ENCODE results near the gene MGST2. TPM values are rescaled to one million over a fixed set of nuclear protein-coding genes. Genes with fewer than 3 reads are reported as not detected.

MGST2 gene
- total RNA-seq, 6 experiments from 2014 or later = 105 to 125 (median 114) TPM

GRCh38 chr4:139704915-139705485, 39.4 kb downstream of the MGST2 start:
- Histone ChIP-seq H3K4me3 (no peak overlapping the region), H3K27me3 (no peaks in the 10 kb centered on the region), H3K36me3 (peaks cover 0 to 28% (median 5%) of the 10 kb centered on the region in 4 donors), H3K27ac (no peak overlapping the region), H3K4me1 (no peaks in the 10 kb centered on the region), H3K9me3 (no peaks in the 10 kb centered on the region)
- TF ChIP-seq, protein P1, sequence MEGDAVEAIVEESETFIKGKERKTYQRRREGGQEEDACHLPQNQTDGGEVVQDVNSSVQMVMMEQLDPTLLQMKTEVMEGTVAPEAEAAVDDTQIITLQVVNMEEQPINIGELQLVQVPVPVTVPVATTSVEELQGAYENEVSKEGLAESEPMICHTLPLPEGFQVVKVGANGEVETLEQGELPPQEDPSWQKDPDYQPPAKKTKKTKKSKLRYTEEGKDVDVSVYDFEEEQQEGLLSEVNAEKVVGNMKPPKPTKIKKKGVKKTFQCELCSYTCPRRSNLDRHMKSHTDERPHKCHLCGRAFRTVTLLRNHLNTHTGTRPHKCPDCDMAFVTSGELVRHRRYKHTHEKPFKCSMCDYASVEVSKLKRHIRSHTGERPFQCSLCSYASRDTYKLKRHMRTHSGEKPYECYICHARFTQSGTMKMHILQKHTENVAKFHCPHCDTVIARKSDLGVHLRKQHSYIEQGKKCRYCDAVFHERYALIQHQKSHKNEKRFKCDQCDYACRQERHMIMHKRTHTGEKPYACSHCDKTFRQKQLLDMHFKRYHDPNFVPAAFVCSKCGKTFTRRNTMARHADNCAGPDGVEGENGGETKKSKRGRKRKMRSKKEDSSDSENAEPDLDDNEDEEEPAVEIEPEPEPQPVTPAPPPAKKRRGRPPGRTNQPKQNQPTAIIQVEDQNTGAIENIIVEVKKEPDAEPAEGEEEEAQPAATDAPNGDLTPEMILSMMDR (IDR thresholded peaks at IDR 0.05) = peak; percentile 28 to 37 (median 32)
- TF ChIP-seq POLR2A (IDR thresholded peaks at IDR 0.05) = no peak
- intact Hi-C loops (cut with DNase I) = no loop called here
- DNase-seq (no peak), ATAC-seq (peak in 3 of 4 donors; percentile 44 to 73 (median 53))
- WGBS (ENCODE audit: insufficient coverage, low coverage, low lambda C conversion rate, missing lambda C conversion rate) = 94% methylated on average over 4 of the region's 4 CpGs

- Histone ChIP-seq H3K4me3 (no peak overlapping the region), H3K36me3 (peaks cover 0 to 15% (median 1%) of the 10 kb centered on the region in 4 donors), H3K27me3 (no peaks in the 10 kb centered on the region), H3K27ac (no peak overlapping the region), H3K9me3 (no peaks in the 10 kb centered on the region), H3K4me1 (peaks cover 0 to 7% (median 1%) of the 10 kb centered on the region in 4 donors)
- intact Hi-C loops (cut with DNase I) = no loop called here
- ATAC-seq (no peak), DNase-seq (no peak)
- TF ChIP-seq POLR2A (IDR thresholded peaks at IDR 0.05) = no peak
- TF ChIP-seq, protein P1 (IDR thresholded peaks at IDR 0.05) = no peak
- 100% methylated on average over 1 of the region's 1 CpG for WGBS (ENCODE audit: insufficient coverage, low coverage, low lambda C conversion rate, missing lambda C conversion rate)
Observed at GRCh38 chr4:139709660-139710059, 44.0 kb downstream of the MGST2 start.

DNA sequence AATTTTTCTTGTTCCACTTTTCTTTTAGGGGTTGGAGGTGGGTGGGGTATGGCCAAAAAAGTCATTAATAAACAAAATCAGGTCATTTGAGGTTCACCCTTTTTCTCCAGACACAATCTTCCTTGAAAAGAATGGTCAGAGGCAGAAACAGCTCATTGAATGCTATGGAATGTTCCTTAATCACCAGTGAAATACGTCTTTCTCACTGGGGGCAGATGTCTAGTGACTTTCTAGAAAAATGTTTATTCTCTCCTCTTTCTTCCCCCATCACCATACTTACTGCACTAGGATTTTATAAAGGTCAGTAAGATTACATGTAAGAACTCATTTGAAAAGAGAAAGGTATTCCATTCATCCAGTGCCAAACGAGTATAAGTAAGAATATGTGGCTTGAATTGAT, 44.5 kb downstream of the MGST2 start:
- intact Hi-C loops (cut with DNase I) = no loop called here
- no peak for DNase-seq
- H3K27ac ChIP-seq = no peak overlapping the region
- H3K4me1 ChIP-seq = peaks cover 0 to 7% (median 1%) of the 10 kb centered on the region in 4 donors
- ATAC-seq = no peak
- 83% methylated on average over 2 of the region's 2 CpGs for WGBS (ENCODE audit: insufficient coverage, low coverage, low lambda C conversion rate, missing lambda C conversion rate)
- TF ChIP-seq, protein P1 (IDR thresholded peaks at IDR 0.05) = no peak
- no peak for TF ChIP-seq POLR2A (IDR thresholded peaks at IDR 0.05)
- no peaks in the 10 kb centered on the region for H3K27me3 ChIP-seq
- H3K4me3 ChIP-seq = no peak overlapping the region
- no peaks in the 10 kb centered on the region for H3K9me3 ChIP-seq
- H3K36me3 ChIP-seq = peaks cover 0 to 14% (median 0%) of the 10 kb centered on the region in 4 donors

DNA sequence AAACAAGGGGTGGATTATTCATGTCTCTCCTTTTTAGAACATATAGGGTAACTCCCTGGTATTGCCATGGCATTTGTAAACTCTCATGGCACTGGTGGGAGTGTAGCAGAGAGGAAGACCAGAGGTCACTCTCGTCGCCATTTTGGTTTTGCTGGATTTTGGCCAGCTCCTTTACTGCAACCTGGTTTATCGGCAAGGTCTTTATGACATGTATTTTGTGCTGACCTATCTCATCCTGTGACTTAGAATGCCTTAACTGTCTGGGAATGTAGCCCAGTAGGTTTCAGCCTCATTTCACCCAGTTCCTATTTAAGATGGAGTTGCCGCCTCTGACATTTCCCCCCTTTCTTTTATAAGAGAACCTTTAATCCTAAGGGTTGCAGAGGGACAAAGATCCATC, 45.8 kb downstream of the MGST2 start:
- WGBS (ENCODE audit: insufficient coverage, low coverage, low lambda C conversion rate, missing lambda C conversion rate) = 86% methylated on average over 4 of the region's 4 CpGs
- H3K36me3 ChIP-seq = peaks cover 0 to 3% (median 0%) of the 10 kb centered on the region in 4 donors
- TF ChIP-seq, protein P1 (IDR thresholded peaks at IDR 0.05) = no peak
- no peak for TF ChIP-seq POLR2A (IDR thresholded peaks at IDR 0.05)
- no peak overlapping the region for H3K27ac ChIP-seq
- intact Hi-C loops (cut with DNase I) = no loop called here
- H3K9me3 ChIP-seq = no peaks in the 10 kb centered on the region
- no peak for DNase-seq
- peak in 1 of 4 donors; percentile 43 for ATAC-seq
- H3K4me3 ChIP-seq = no peak overlapping the region
- no peaks in the 10 kb centered on the region for H3K27me3 ChIP-seq
- peaks cover 0 to 7% (median 1%) of the 10 kb centered on the region in 4 donors for H3K4me1 ChIP-seq

Data from right lobe of liver (tissue), 6 donors.